Neural cell (in vitro differentiated cells): ENCODE results near the gene COL23A1.

Source experiments
- CTCF ChIP-seq: fragments of 450-650 bp; IDR thresholded peaks from 2 replicates; pipeline ENCODE4 v1.5.1; 2014; ENCODE audit warnings: antibody characterized with exemption, mild to moderate bottlenecking, moderate library complexity; ENCODE audit not compliant: poor library complexity, severe bottlenecking
- MXI1 ChIP-seq: fragments of 450-650 bp; conservative IDR thresholded peaks from 2 replicates; pipeline ENCODE4 v1.6.1; 2014; ENCODE audit warnings: antibody characterized with exemption, mild to moderate bottlenecking; ENCODE audit not compliant: poor library complexity, severe bottlenecking

- TF ChIP-seq MXI1 (no peak), CTCF (no peak)
Measured at GRCh38 chr5:178392386-178392785, 197.8 kb downstream of the COL23A1 start.
